Upper lobe of left lung (tissue), 4 donors: ENCODE results near the gene TRAPPC1.

Source experiments
- CTCF ChIP-seq, 6 experiments: fragments of 450-650 bp in 4 of 6; fragments of 200-600 bp in 2 of 6; sonication (generic) in 2 of 6; IDR thresholded peaks; one replicate each; pipeline ENCODE4 v1.5.1; 2016 to 2019; ENCODE audit warnings: antibody characterized with exemption in 6 of 6
- EP300 ChIP-seq, 4 donors: sonication (generic); formaldehyde crosslinking; IDR thresholded peaks; one replicate each; pipeline ENCODE4 v1.5.1; 2017; ENCODE audit warnings: antibody characterized with exemption in 4 of 4, control low read depth in 2 of 4
- POLR2A ChIP-seq, 4 donors: fragments of 450-650 bp; IDR thresholded peaks; one replicate each; pipeline ENCODE4 v1.5.1; 2016 to 2017; ENCODE audit warnings: antibody characterized with exemption in 4 of 4, mild to moderate bottlenecking in 2 of 4
- POLR2AphosphoS5 ChIP-seq, 2 donors: sonication (generic); formaldehyde crosslinking; IDR thresholded peaks; one replicate each; pipeline ENCODE4 v1.5.1; 2017; ENCODE audit warnings: antibody characterized with exemption in 2 of 2

- TF ChIP-seq POLR2A (IDR thresholded peaks at IDR 0.05) (peak in 2 of 4 donors; percentile 32 to 65), CTCF (IDR thresholded peaks at IDR 0.05) (no peak), POLR2AphosphoS5 (IDR thresholded peaks at IDR 0.05) (peak; percentile 33 to 54), EP300 (IDR thresholded peaks at IDR 0.05) (no peak)
These were observed 46.1 kb downstream of the TRAPPC1 start for GRCh38 chr17:7885367-7886226.
